ENCODE measurements around the gene ABCB11.

The ABCB11 gene

GRCh38 chr2:168913495-168913894 is 117.6 kb downstream of the ABCB11 start:
- Histone ChIP-seq H3K27me3 (ENCODE audit: control insufficient read depth, insufficient read depth, low read length) (peaks cover 5% of the 10 kb centered on the region), H3K4me1 (ENCODE audit: control insufficient read depth, insufficient read depth, low read length) (peaks cover 27% of the 10 kb centered on the region), H3K36me3 (ENCODE audit: control insufficient read depth, insufficient read depth, low read length) (no peaks in the 10 kb centered on the region), H3K9ac (ENCODE audit: low read depth, low read length) (no peak overlapping the region), H3K4me3 (ENCODE audit: low read depth, low read length) (no peak overlapping the region), H3K9me3 (ENCODE audit: control insufficient read depth, insufficient read depth, low read length) (peaks cover 2% of the 10 kb centered on the region)

GRCh38 chr2:168912901-168913369 is 118.2 kb downstream of the ABCB11 start:
- Histone ChIP-seq H3K4me1 (ENCODE audit: control insufficient read depth, insufficient read depth, low read length) (peaks cover 28% of the 10 kb centered on the region), H3K9ac (ENCODE audit: low read depth, low read length) (no peak overlapping the region), H3K27me3 (ENCODE audit: control insufficient read depth, insufficient read depth, low read length) (peaks cover 5% of the 10 kb centered on the region), H3K9me3 (ENCODE audit: control insufficient read depth, insufficient read depth, low read length) (peaks cover 2% of the 10 kb centered on the region), H3K4me3 (ENCODE audit: low read depth, low read length) (peak overlapping the region; percentile 60), H3K36me3 (ENCODE audit: control insufficient read depth, insufficient read depth, low read length) (no peaks in the 10 kb centered on the region)

GRCh38 chr2:168912466-168912865 is 118.7 kb downstream of the ABCB11 start:
- H3K9ac ChIP-seq (ENCODE audit: low read depth, low read length): no peak overlapping the region
- peaks cover 32% of the 10 kb centered on the region for H3K4me1 ChIP-seq (ENCODE audit: control insufficient read depth, insufficient read depth, low read length)
- H3K36me3 ChIP-seq (ENCODE audit: control insufficient read depth, insufficient read depth, low read length): no peaks in the 10 kb centered on the region
- H3K27me3 ChIP-seq (ENCODE audit: control insufficient read depth, insufficient read depth, low read length): peaks cover 5% of the 10 kb centered on the region
- peaks cover 2% of the 10 kb centered on the region for H3K9me3 ChIP-seq (ENCODE audit: control insufficient read depth, insufficient read depth, low read length)
- peak overlapping the region; percentile 60 for H3K4me3 ChIP-seq (ENCODE audit: low read depth, low read length)

GRCh38 chr2:168910330-168910729 is 120.8 kb downstream of the ABCB11 start:
- Histone ChIP-seq H3K27me3 (ENCODE audit: control insufficient read depth, insufficient read depth, low read length) (peaks cover 5% of the 10 kb centered on the region), H3K4me1 (ENCODE audit: control insufficient read depth, insufficient read depth, low read length) (peaks cover 43% of the 10 kb centered on the region), H3K9ac (ENCODE audit: low read depth, low read length) (no peak overlapping the region), H3K9me3 (ENCODE audit: control insufficient read depth, insufficient read depth, low read length) (peaks cover under 1% of the 10 kb centered on the region), H3K4me3 (ENCODE audit: low read depth, low read length) (no peak overlapping the region), H3K36me3 (ENCODE audit: control insufficient read depth, insufficient read depth, low read length) (no peaks in the 10 kb centered on the region)

DNA sequence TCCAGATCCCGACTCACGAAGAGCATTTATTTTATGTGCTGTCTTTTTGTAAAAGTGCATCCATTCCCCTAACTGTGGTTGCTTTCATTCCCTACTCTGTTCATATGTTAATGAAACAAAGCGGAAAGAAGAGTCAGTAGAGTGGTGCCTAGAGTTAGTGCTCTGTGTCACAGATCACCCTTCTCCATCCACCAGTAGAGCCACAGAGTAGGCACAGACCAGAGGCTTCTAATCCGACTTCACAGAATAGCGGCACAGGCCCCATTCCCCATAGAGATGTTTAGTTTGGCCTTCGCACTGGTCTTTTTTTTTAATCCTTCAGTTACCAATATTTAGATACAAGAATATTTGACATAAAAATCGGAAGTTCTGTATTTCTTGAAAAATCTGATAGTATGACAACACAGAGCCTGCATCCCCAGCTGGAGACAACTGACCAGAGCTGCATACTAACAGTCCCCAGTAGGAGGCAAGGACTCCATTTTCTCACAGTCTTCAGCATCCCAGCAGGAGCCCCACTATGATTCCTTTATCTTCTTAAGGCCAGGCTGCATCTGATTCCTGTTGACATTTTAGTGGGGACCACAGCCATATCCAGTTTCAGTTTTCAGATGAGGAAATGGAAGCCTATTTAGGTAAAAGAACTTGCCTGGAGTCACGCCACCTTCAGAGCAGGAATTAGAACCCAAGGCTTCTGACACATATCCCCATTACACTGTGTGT is 123.0 kb downstream of the ABCB11 start:
- Histone ChIP-seq H3K36me3 (ENCODE audit: control insufficient read depth, insufficient read depth, low read length) (no peaks in the 10 kb centered on the region), H3K4me3 (ENCODE audit: low read depth, low read length) (no peak overlapping the region), H3K27me3 (ENCODE audit: control insufficient read depth, insufficient read depth, low read length) (peaks cover 5% of the 10 kb centered on the region), H3K9me3 (ENCODE audit: control insufficient read depth, insufficient read depth, low read length) (no peaks in the 10 kb centered on the region), H3K4me1 (ENCODE audit: control insufficient read depth, insufficient read depth, low read length) (peaks cover 33% of the 10 kb centered on the region), H3K9ac (ENCODE audit: low read depth, low read length) (no peak overlapping the region)

GRCh38 chr2:168904358-168904757 is 126.8 kb downstream of the ABCB11 start:
- Histone ChIP-seq H3K36me3 (ENCODE audit: control insufficient read depth, insufficient read depth, low read length) (no peaks in the 10 kb centered on the region), H3K4me1 (ENCODE audit: control insufficient read depth, insufficient read depth, low read length) (peaks cover 18% of the 10 kb centered on the region), H3K27me3 (ENCODE audit: control insufficient read depth, insufficient read depth, low read length) (no peaks in the 10 kb centered on the region), H3K4me3 (ENCODE audit: low read depth, low read length) (no peak overlapping the region), H3K9me3 (ENCODE audit: control insufficient read depth, insufficient read depth, low read length) (no peaks in the 10 kb centered on the region), H3K9ac (ENCODE audit: low read depth, low read length) (no peak overlapping the region)

DNA sequence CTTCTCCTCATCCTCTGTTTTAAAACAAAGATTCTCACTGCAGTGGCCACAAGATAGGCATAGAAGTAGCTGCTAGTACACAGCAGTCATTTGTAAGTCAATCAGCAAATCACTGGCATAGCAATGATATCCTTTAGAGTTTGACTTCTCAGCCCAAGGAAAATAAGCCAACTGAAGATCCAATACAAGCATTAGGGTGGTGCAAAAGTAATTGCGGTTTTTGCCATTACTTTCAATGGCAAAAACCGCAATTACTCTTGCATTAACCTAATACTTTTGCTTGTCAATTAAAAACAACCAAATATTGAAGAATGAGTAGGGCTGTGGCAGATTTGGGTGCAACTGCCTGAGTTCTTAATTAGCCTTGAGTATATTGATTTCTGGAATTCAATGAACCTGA is 127.2 kb downstream of the ABCB11 start:
- no peak overlapping the region for H3K9ac ChIP-seq (ENCODE audit: low read depth, low read length)

GRCh38 chr2:168901003-168901402 is 130.1 kb downstream of the ABCB11 start, which contains the start of gene G6PC2:
Gene G6PC2, plus strand, starts transcription at chr2:168901291. Its CDS starts 41 bp downstream, at chr2:168901332.
- Histone ChIP-seq H3K9ac (ENCODE audit: low read depth, low read length) (no peak within 1 kb of the TSS), H3K4me1 (ENCODE audit: control insufficient read depth, insufficient read depth, low read length) (peaks cover 2% of the 10 kb centered on the region), H3K36me3 (ENCODE audit: control insufficient read depth, insufficient read depth, low read length) (no peaks in the 10 kb centered on the region), H3K27me3 (ENCODE audit: control insufficient read depth, insufficient read depth, low read length) (no peaks in the 10 kb centered on the region), H3K9me3 (ENCODE audit: control insufficient read depth, insufficient read depth, low read length) (no peaks in the 10 kb centered on the region), H3K4me3 (ENCODE audit: low read depth, low read length) (no peak within 1 kb of the TSS)

More for the DNA sequence above, 127.2 kb downstream of the ABCB11 start:
- Histone ChIP-seq H3K36me3 (ENCODE audit: control insufficient read depth, insufficient read depth, low read length) (no peaks in the 10 kb centered on the region), H3K4me1 (ENCODE audit: control insufficient read depth, insufficient read depth, low read length) (peaks cover 18% of the 10 kb centered on the region), H3K9me3 (ENCODE audit: control insufficient read depth, insufficient read depth, low read length) (no peaks in the 10 kb centered on the region), H3K27me3 (ENCODE audit: control insufficient read depth, insufficient read depth, low read length) (no peaks in the 10 kb centered on the region), H3K4me3 (ENCODE audit: low read depth, low read length) (no peak overlapping the region)

GRCh38 chr2:168897449-168897848 is 133.7 kb downstream of the ABCB11 start:
- Histone ChIP-seq H3K9me3 (ENCODE audit: control insufficient read depth, insufficient read depth, low read length) (no peaks in the 10 kb centered on the region), H3K9ac (ENCODE audit: low read depth, low read length) (no peak overlapping the region), H3K4me3 (ENCODE audit: low read depth, low read length) (no peak overlapping the region), H3K36me3 (ENCODE audit: control insufficient read depth, insufficient read depth, low read length) (no peaks in the 10 kb centered on the region), H3K27me3 (ENCODE audit: control insufficient read depth, insufficient read depth, low read length) (no peaks in the 10 kb centered on the region), H3K4me1 (ENCODE audit: control insufficient read depth, insufficient read depth, low read length) (no peaks in the 10 kb centered on the region)

- Histone ChIP-seq H3K9ac (ENCODE audit: low read depth, low read length) (no peak overlapping the region), H3K27me3 (ENCODE audit: control insufficient read depth, insufficient read depth, low read length) (peaks cover 3% of the 10 kb centered on the region), H3K4me1 (ENCODE audit: control insufficient read depth, insufficient read depth, low read length) (no peaks in the 10 kb centered on the region), H3K36me3 (ENCODE audit: control insufficient read depth, insufficient read depth, low read length) (no peaks in the 10 kb centered on the region), H3K4me3 (ENCODE audit: low read depth, low read length) (no peak overlapping the region), H3K9me3 (ENCODE audit: control insufficient read depth, insufficient read depth, low read length) (no peaks in the 10 kb centered on the region)
Observed at GRCh38 chr2:168896783-168897182, 134.3 kb downstream of the ABCB11 start.

DNA sequence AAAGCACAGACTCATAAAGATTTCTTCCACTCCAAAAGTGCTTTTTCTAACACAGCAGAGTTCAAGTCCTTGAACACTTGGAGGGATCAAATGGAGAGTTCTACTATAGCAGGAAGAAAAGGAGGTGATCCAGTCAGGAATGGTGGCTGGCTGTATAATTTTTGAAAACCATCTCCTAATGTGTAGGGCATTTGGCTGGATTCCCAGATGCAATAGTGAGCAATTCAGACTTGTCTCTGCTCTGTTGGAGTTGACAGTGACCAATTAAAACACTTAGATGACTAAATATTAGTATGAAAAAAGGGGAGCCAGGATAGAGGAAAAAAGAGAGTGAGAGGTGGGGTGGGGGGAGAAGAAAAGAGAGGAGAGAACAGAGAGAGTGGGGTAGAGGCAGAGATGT is 135.4 kb downstream of the ABCB11 start:
- no peaks in the 10 kb centered on the region for H3K4me1 ChIP-seq (ENCODE audit: control insufficient read depth, insufficient read depth, low read length)
- H3K4me3 ChIP-seq (ENCODE audit: low read depth, low read length): no peak overlapping the region
- no peaks in the 10 kb centered on the region for H3K36me3 ChIP-seq (ENCODE audit: control insufficient read depth, insufficient read depth, low read length)
- H3K9me3 ChIP-seq (ENCODE audit: control insufficient read depth, insufficient read depth, low read length): no peaks in the 10 kb centered on the region
- H3K27me3 ChIP-seq (ENCODE audit: control insufficient read depth, insufficient read depth, low read length): peaks cover 4% of the 10 kb centered on the region
- H3K9ac ChIP-seq (ENCODE audit: low read depth, low read length): no peak overlapping the region

- Histone ChIP-seq H3K9ac (ENCODE audit: low read depth, low read length) (no peak overlapping the region), H3K27me3 (ENCODE audit: control insufficient read depth, insufficient read depth, low read length) (peaks cover 7% of the 10 kb centered on the region), H3K4me3 (ENCODE audit: low read depth, low read length) (no peak overlapping the region), H3K4me1 (ENCODE audit: control insufficient read depth, insufficient read depth, low read length) (no peaks in the 10 kb centered on the region), H3K36me3 (ENCODE audit: control insufficient read depth, insufficient read depth, low read length) (no peaks in the 10 kb centered on the region), H3K9me3 (ENCODE audit: control insufficient read depth, insufficient read depth, low read length) (no peaks in the 10 kb centered on the region)
Observed at GRCh38 chr2:168894720-168895119, 136.4 kb downstream of the ABCB11 start.

All from iPS-15b (cell line).